CD4-positive, alpha-beta T cell treated with Interleukin-6 for 4 hours (primary cell): Measurements from ENCODE around the gene SLC2A3.
"Not testable (repeated sequence)": the region's sequence is repeated elsewhere in the genome, so short reads cannot be mapped to it uniquely, and the experiment has no call there.

Experiments used
- DNase-seq: peaks from one replicate; pipeline ENCODE4 v3.0.0-alpha.2; 2020; ENCODE audit warnings: mixed read lengths

SLC2A3 gene

DNA sequence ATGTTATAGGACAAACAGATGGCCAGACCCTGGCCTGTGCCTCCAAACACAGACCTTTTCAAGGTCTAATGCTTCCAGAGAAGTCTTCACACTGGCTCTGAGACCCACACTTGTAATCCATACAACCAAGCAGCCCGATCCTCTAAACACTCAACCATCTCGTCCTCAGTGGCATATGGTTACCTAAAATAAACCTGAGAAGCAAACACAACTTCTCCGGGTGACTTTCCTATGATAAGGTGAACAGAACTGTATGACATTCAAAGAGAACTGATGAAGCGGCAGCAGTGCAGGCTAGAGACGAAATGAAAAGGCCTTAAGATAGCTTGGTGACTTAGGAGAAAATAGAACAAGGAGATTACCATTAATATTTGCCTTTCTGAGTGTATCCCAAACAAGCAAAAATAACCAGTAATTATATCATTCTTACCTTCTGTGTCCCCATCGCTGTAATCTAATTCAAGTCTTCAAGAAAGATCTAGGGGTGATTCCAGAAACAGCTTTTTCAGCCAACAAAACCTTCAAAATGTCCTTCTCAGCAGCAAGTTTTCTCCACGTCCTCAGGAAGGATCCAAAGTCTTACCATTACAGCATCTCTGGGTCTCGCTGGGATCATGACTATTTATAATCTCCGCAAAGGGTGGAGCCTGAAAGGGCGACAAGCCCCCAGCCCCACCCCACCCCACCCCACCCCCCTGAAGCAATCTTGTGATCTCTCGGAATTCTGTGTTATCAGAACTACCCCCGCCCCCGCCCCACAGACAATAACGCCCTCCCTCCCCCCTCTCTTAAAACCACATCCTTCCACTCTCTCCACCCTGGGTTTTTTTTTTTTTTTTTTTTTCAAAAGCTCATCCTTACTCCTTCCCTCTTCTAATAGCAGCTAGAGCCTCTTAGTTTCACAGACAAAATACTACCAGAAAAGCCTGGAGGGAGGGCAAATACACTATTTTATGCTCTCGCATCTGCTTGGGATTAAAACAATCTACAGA is at the start of gene SLC2A3:
SLC2A3 (minus strand) TSS at position 598 of the 992 bp plus-strand sequence; CDS start at position 445, 153 bp downstream.
- peak; percentile 88 for DNase-seq

DNA sequence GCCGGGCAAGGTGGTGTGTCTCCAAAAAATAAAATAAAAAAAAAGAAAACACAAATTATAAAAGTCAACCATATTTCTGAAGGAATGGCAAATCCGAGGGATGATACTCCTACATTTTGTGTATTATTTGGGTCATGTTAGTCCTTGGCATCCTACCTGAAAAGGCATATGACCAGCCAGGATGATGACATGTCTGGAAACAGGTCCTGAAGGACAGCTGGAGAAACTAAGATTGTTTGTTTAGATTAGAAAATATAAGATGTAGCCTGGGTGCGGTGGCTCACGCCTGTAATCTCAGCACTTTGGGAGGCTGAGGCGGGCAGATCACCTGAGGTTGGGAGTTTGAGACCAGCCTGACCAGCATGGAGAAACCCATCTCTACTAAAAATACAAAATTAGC is 48.9 kb upstream of the SLC2A3 start:
- no peak for DNase-seq

DNA sequence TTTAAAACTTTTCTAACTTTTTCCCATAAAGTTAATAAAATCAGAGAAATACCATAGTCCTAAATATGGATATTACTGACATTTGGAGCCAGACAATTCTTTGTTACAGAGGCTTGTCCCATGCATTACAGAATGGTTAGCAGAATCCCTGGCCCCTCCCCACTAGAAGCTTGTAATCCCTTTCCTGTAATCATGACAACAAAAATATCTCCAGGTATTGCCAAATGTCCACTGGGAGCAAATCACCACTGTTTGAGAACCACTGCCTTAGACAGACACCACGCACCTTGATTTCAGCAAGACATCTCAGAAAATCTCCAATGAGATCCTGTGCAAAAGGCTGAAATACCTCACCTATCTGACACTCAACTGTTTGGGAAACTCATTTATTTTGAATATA is 47.5 kb upstream of the SLC2A3 start:
- not testable (repeated sequence) for DNase-seq

DNA sequence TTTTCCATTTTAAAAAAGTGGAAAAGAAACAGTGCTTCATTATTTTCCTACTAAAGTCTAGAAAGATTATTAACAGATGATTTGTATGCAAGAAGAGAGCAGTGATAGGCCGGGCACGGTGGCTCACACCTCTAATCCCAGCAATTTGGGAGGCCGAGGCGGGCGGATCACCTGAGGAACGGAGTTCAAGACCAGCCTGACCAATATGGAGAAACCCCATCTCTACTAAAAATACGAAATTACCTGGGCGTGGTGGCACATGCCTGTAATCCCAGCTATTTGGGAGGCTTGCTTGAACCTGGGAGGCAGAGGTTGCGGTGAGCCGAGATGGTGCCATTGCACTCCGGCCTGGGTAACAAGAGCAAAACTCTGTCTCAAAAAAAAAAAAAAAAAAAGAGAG is 47.0 kb upstream of the SLC2A3 start:
- not testable (repeated sequence) for DNase-seq

GRCh38 chr12:7982332-7982735 is 46.3 kb upstream of the SLC2A3 start:
- not testable (repeated sequence) for DNase-seq

- DNase-seq: no peak
These were observed 45.5 kb upstream of the SLC2A3 start for GRCh38 chr12:7981446-7981845.

GRCh38 chr12:7977351-7978124 is 41.6 kb upstream of the SLC2A3 start:
- DNase-seq: not testable (repeated sequence)

DNA sequence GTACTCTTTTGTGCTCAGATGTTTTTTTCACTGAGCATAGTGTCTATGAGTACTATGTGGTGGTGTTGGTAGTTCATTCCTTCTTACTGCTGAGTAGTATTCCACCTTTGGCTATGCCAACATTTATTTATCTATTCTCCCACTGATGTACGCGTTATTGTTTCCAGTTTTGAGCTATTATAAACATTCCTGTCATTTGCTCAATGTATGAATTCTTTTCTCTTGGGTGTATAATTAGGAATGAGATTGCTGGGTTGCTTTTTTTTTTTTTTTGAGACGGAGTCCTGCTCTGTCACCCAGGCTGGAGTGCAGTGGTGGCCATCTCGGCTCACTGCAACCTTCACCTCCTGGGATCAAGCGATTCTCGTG is 37.5 kb upstream of the SLC2A3 start:
- DNase-seq: no peak

DNA sequence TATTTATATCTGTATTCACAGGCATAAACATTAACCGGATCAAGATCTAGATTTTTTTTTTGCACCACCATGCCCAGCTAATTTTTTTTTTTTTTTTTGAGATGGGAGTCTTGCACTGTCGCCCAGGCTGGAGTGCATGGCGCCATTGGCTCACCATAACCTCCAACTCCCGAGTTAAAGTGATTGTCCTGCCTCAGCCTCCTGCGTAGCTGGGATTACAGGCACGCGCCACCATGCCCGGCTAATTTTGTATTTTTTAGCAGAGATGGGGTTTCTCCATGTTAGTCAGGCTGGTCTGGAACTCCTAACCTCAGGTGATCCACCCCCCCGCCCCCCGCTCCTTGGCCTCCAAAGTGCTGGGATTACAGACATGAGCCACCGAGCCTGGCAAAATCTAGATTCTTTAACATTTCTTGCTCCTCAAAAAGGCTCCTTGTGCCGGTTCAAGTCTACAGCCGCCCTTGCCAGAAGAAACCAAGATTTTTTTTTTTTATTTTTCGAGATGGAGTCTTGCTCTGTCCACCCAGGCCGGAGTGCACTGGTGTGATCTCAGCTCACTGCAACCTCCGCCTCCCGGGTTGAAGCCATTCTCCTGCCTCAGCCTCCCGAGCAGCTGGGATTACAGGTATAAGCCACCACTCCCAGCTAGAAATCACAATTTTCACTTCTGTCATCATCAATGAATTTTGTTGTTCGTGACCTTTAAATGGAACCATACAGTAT is 36.9 kb upstream of the SLC2A3 start:
- DNase-seq: no peak

DNA sequence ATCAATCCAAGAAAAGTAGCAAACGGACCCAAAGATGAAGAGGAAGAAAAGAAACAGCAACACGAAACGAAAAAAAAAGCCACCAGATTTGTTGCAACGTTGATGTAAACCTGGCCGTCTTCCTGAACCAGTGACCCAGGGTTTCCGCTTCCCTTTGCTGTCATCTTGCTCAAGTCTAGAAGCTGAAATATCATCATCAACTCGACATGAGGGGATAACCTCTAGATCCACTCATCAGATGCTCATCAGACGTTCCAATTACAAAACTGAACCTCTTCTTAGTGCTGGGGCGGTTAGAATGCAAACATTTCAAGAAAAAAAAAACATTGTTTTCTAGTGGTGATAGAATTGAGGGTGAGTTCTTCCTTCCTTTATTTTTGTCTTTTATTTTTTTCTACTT is 36.3 kb upstream of the SLC2A3 start:
- DNase-seq: not testable (repeated sequence)

GRCh38 chr12:7971765-7972164 is 35.8 kb upstream of the SLC2A3 start:
- not testable (repeated sequence) for DNase-seq

DNA sequence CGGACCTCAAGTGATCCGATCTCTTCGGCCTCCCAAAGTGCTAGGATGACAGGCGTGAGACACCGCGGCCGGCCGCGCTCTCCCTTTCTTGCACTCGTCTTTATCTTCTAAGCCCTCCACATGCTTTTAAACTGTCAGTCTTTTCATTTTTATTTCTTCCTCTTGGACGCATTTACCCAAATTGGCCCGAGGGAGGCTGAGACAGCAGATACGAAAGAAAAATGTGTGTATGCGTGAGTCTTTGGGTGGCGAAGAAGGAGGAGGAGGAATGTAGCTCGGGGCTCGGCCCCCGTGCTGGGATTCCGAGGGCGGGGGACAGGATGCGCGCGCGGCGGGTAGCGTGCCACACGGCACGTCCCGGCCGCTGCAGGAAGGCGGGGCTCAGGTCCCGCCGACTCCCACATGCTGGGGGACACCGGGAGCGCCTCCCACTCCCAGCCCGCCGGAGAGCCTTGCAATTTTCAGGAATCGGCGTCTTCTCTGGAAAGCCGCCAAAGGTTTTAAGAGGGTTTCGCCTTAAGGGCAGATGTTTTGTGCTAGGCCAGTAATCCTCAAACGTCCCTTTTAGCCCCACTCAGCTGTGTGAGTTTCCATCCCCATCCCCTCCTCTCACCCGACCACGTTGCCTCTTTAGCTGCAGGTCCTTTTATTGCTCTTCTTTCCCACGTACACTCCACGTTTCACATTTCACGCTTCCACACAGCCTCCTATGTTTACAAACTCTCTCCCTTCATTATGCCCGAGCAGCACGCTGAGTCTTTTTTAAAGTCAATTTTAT is 34.7 kb upstream of the SLC2A3 start:
- peak; percentile 89 for DNase-seq

DNA sequence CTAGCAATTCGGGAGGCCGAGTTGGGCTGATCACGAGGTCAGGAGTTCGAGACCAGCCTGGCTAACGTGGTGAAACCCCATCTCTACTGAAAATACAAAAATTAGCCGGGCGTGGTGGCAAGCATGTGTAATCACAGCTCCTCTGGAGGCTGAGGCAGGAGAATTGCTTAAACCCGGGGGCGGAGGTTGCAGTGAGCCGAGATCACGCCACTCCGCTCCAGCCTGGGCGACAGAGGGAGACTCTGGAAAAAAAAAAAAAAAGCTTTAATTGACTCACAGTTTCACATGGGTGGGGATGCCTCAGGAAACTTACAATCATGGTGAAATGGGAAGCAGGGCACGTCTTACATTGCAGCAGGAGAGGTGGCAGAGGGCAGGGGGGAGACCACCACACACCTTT is 30.6 kb upstream of the SLC2A3 start:
- no peak for DNase-seq

DNA sequence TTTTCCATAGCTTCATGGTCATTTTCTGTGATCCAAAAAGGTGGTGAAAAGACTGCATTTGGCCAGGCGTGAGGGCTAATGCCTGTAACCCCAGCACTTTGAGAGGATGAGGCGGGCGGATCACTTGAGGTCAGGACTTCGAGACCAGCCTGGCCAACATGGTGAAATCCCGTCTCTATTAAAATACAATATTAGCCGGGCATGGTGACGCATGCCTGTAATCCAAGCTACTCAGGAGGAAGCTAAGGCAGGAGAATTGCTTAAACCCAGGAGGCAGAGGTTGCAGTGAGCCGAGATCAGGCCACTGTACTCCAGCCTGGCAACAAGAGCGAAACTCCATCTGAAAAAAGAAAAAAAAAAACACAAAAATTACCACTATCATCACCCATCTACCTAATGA is 28.7 kb upstream of the SLC2A3 start:
- DNase-seq: not testable (repeated sequence)

DNA sequence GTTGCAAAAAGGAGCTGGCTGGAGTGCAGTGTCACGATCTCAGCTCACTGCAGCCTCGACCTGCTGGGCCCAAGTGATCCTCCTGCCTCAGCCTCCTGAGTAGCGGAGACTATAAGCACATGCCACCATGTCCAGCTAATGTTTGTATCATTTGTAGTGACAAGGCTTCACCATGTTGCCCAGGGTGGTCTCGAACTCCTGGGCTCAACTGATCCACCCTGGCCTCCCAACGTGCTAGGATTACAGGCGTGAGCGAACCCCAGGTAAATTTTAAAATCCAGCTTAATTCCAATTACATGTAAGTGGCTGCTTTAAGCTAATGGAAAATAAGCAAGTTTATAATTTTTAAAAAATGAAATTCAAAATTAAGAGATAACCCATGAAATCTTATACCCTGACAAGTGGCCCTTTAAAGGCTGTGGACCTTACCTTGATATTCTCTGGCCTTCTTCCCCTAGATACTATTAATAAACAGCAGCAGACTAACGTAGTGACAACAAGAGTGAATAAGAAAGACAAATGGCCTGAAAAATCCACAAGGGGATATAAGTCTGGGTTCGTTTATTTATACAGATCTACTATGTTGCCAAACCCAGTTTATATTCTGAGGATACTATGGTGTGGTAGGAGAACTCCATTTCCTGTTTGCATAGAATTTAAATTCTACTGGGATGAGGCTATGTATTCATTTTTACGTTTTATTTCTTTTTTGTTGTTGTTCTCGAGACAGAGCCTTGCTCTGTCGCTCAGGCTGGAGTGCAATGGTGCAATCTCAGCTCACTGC is 25.6 kb upstream of the SLC2A3 start:
- no peak for DNase-seq

DNA sequence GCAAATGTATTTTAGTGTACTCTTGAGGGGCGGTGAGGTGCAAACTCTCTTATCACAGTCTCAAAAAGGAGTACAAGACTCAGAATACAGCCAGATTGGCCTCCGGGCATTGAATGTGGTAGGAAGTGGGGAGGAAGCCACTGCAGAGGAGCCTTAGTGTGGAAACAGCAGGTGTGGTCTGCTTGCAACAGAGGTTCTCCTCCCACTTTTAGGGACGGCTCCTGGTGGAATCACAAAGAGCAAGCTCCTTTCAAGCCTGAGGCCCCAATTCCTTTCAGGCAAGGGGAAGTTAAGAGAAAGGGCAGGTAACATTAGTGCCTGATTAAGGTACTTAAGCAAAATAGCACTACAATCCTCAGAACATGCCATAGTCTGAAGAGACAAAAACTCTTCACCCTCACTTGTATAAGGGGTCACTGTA is 23.7 kb upstream of the SLC2A3 start:
- DNase-seq: peak; percentile 60

DNA sequence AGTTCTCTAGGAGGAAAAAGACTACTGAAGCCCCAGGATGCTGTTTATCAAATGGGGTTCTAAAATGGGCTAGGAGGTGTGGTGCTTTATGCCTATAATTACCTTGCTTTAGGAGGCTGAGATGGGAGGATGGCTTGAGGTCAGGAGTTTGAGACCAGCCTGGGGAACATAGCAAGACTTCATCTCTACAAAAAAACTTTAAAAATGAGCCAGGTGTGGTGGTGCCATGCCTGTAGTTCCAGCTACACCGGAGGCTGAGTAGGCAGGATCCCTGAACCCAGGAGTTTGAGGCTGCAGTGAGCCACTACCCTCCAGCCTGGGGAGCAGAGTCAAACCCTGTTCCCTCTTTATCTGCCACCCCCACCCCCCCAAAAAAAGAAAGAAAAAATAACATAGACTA is 23.3 kb upstream of the SLC2A3 start:
- no peak for DNase-seq

GRCh38 chr12:7954877-7955276 is 18.9 kb upstream of the SLC2A3 start:
- DNase-seq: not testable (repeated sequence)

- not testable (repeated sequence) for DNase-seq
These were observed 18.4 kb upstream of the SLC2A3 start for GRCh38 chr12:7954418-7954817.

- DNase-seq: not testable (repeated sequence)
These were observed 17.9 kb upstream of the SLC2A3 start for GRCh38 chr12:7953912-7954311.

- DNase-seq: no peak
These were observed 15.7 kb upstream of the SLC2A3 start for GRCh38 chr12:7951671-7952070.
